Ishikawa (cell line): ENCODE data around the gene PSD.

Experiments
- CEBPB ChIP-seq: IDR thresholded peaks from 2 replicates; pipeline ENCODE4 v1.6.1; 2012
- CREB1 ChIP-seq: IDR thresholded peaks from 2 replicates; pipeline ENCODE4 v1.6.1; 2012; ENCODE audit warnings: low read depth
- EGR1 ChIP-seq: IDR thresholded peaks from 2 replicates; pipeline ENCODE4 v1.6.1; 2012
- EP300 ChIP-seq: IDR thresholded peaks from 2 replicates; pipeline ENCODE4 v1.6.1; 2012; ENCODE audit warnings: borderline replicate concordance
- FOXM1 ChIP-seq: IDR thresholded peaks from 2 replicates; pipeline ENCODE4 v1.6.1; 2012; ENCODE audit warnings: low read depth, borderline replicate concordance
- NFIC ChIP-seq: IDR thresholded peaks from 2 replicates; pipeline ENCODE4 v1.6.1; 2012
- RAD21 ChIP-seq: IDR thresholded peaks from 2 replicates; pipeline ENCODE4 v1.6.1; 2012; ENCODE audit warnings: low read depth
- TAF1 ChIP-seq: IDR thresholded peaks from 2 replicates; pipeline ENCODE4 v1.6.1; 2012; ENCODE audit warnings: low read depth, mild to moderate bottlenecking
- TCF12 ChIP-seq: IDR thresholded peaks from 2 replicates; pipeline ENCODE4 v1.6.1; 2012; ENCODE audit warnings: low read depth
- TEAD4 ChIP-seq: IDR thresholded peaks from 2 replicates; pipeline ENCODE4 v1.6.1; 2012
- YY1 ChIP-seq: IDR thresholded peaks from 2 replicates; pipeline ENCODE4 v1.6.1; 2012; ENCODE audit warnings: low read depth
- ZBTB7A ChIP-seq: IDR thresholded peaks from 2 replicates; pipeline ENCODE4 v1.6.1; 2012; ENCODE audit warnings: low read depth
- TF ChIP-seq, protein P1 (sequence below): IDR thresholded peaks from 2 replicates; pipeline ENCODE4 v1.6.1; 2012
- TF ChIP-seq, protein P2 (sequence below): IDR thresholded peaks from 2 replicates; pipeline ENCODE4 v1.6.1; 2012; ENCODE audit warnings: low read depth, mild to moderate bottlenecking
- TF ChIP-seq, protein P3 (sequence below): IDR thresholded peaks from 2 replicates; pipeline ENCODE4 v1.6.1; 2012

PSD gene

DNA sequence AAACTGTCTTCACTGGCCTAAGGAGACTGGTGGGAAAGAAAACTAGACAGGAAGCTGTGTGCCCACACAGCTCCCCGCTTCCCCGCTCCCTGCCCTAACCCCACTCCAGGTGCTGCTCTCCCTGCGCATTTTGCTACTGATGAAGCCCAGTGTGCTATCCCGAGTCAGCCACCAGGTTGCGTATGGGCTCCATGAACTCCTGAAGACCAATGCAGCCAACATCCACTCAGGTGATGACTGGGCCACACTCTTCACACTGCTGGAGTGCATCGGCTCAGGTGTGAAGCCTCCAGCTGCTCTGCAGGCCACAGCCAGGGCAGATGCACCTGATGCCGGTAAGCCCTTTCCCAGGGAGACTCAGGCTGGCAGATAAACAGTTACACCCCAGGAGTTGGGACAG, 43.3 kb downstream of the PSD start:
- TF ChIP-seq TEAD4: no peak
- TF ChIP-seq ZBTB7A: no peak
- no peak for TF ChIP-seq TCF12
- TF ChIP-seq, protein P1, sequence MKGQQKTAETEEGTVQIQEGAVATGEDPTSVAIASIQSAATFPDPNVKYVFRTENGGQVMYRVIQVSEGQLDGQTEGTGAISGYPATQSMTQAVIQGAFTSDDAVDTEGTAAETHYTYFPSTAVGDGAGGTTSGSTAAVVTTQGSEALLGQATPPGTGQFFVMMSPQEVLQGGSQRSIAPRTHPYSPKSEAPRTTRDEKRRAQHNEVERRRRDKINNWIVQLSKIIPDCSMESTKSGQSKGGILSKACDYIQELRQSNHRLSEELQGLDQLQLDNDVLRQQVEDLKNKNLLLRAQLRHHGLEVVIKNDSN: no peak
- TF ChIP-seq, protein P2, sequence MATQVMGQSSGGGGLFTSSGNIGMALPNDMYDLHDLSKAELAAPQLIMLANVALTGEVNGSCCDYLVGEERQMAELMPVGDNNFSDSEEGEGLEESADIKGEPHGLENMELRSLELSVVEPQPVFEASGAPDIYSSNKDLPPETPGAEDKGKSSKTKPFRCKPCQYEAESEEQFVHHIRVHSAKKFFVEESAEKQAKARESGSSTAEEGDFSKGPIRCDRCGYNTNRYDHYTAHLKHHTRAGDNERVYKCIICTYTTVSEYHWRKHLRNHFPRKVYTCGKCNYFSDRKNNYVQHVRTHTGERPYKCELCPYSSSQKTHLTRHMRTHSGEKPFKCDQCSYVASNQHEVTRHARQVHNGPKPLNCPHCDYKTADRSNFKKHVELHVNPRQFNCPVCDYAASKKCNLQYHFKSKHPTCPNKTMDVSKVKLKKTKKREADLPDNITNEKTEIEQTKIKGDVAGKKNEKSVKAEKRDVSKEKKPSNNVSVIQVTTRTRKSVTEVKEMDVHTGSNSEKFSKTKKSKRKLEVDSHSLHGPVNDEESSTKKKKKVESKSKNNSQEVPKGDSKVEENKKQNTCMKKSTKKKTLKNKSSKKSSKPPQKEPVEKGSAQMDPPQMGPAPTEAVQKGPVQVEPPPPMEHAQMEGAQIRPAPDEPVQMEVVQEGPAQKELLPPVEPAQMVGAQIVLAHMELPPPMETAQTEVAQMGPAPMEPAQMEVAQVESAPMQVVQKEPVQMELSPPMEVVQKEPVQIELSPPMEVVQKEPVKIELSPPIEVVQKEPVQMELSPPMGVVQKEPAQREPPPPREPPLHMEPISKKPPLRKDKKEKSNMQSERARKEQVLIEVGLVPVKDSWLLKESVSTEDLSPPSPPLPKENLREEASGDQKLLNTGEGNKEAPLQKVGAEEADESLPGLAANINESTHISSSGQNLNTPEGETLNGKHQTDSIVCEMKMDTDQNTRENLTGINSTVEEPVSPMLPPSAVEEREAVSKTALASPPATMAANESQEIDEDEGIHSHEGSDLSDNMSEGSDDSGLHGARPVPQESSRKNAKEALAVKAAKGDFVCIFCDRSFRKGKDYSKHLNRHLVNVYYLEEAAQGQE: no peak
- no peak; the same call in 1 of the 2 replicates for TF ChIP-seq RAD21
- no peak for TF ChIP-seq FOXM1
- TF ChIP-seq NFIC: no peak
- no peak for TF ChIP-seq EP300
- TF ChIP-seq, protein P3, sequence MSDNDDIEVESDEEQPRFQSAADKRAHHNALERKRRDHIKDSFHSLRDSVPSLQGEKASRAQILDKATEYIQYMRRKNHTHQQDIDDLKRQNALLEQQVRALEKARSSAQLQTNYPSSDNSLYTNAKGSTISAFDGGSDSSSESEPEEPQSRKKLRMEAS: no peak
- TF ChIP-seq CEBPB: no peak

DNA sequence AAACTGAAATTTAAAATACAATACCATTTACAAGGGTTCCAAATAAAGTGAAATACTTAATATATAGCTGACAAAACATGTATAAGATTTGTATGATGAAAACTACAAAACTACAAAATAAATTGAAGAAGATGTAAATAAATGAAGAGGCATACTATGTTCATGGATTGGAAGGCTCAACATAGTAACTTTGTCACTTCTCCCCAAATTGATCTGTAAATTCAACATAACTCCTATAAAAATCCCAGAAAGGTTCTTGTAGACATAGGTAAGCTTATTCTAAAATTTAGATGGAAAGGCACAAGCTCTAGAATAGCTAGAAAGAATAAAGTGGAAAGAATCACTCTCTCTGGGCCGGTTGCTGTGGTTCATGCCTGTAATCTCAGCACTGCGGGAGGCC, 47.3 kb downstream of the PSD start:
- TF ChIP-seq YY1: no peak
- no peak for TF ChIP-seq EGR1
- TF ChIP-seq CREB1: no peak
- TF ChIP-seq TAF1: no peak
- TF ChIP-seq TCF12: no peak
- no peak for TF ChIP-seq EP300

DNA sequence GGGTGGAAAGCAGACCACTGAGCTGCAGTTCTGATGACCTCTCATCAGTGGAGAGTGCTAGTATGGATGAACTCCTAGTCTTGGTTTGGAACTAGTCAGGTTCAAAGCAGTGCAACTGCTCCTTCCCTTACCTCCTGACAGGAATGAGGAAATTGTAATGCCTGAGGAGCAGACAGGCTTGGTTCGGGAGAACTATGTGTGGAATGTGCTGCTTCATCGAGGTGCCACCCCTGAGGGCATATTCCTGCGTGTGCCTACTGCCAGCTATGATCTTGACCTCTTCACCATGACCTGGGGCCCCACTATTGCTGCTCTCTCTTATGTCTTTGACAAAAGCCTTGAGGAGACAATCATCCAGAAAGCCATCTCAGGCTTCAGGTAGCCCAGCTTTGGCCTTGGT, 50.5 kb downstream of the PSD start:
- TF ChIP-seq EP300 (peak; percentile 39; the same call in 1 of the 2 replicates), TCF12 (0 out of 2 replicates have a peak, but pooled peaks have one; percentile 19), YY1 (no peak), CEBPB (no peak), TEAD4 (peak; percentile 96)
- TF ChIP-seq, protein P1: no peak
- TF ChIP-seq, protein P2: no peak

DNA sequence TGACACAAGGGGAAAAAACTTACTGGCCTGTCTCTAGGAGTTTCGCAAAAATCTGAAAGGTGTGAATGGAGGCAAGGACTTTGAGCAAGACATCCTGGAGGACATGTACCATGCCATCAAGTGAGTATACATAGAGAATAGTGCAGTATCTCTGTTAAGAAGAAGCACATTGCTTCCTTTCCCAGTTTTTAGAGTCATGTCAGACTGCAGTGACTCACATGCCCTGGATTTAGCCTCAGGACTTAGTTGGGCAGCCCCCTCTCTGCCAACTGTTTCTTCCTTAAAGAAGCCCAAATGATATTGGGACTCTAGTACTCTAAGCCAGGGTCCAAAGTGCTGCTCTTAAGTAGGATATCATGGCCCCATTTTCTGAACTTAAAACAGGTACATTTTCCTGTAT, 51.1 kb downstream of the PSD start:
- TF ChIP-seq RAD21: no peak
- TF ChIP-seq EP300: no peak
- TF ChIP-seq, protein P1: no peak
- TF ChIP-seq TCF12: no peak

DNA sequence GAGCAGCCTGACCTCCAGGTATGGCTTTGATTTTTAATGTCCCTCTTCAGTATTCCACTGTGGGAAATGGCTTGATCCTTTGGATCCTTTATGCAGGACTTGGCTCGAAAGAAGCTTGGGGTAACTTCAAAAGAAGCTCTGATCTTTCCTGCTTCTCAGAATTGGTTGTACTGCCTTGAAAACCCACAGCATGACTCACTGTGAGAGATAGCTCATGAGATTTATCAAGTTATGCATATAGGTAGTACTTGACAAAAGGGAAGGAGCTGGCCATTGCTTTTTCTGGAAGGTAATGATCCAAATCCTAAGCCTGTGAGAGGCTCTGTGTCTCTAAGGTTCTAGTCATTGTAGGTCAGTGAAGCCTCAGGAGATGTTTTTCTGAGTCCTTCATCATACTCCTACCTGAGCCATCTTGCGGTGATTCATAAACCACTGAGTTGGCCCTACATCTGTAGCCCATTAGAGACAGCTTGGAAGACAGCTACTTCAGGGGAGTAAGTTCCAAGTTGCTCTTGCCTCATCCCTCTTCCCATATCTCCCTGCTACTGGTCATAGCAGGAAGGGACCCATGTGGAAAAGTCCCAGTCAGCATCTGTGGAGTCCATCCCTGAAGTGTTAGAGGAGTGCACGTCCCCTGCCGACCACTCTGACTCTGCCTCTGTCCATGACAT, 59.7 kb downstream of the PSD start:
- TF ChIP-seq NFIC: no peak
- TF ChIP-seq EP300: no peak
- no peak for TF ChIP-seq RAD21
- no peak for TF ChIP-seq TEAD4
- no peak for TF ChIP-seq TAF1
- no peak for TF ChIP-seq YY1

DNA sequence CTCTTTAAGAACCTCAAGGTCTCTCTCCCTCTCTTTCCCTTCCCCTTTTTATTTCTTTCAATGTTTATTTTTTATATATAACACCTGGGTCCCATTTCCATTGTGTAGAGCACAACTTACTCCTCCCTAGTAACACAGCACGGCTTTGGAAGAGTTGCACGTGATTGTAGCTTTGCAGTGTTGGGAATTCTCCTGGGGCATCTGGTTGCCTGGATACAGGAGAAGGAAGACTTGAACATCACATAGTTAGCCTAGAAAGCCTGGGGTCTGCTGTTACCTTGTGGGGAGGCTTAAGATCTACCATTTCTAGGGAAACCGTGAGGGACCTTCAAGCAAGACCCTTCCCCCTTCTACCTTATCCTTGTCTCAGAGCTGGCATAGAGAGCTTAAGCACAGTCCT, 64.1 kb downstream of the PSD start:
- no peak for TF ChIP-seq YY1
- TF ChIP-seq TAF1: no peak
- no peak for TF ChIP-seq CEBPB
- no peak for TF ChIP-seq EP300
- no peak for TF ChIP-seq EGR1
- TF ChIP-seq, protein P2: no peak
- TF ChIP-seq ZBTB7A: no peak
- TF ChIP-seq, protein P1: no peak
- no peak for TF ChIP-seq FOXM1
- no peak for TF ChIP-seq NFIC
- TF ChIP-seq RAD21: no peak
- TF ChIP-seq TEAD4: no peak
- no peak for TF ChIP-seq TCF12
- TF ChIP-seq CREB1: no peak
- TF ChIP-seq, protein P3: no peak
